ENCODE measurements around the gene SUSD2. TPM values are rescaled to one million over a fixed set of nuclear protein-coding genes. Genes with fewer than 3 reads are reported as not detected.

The SUSD2 gene
- total RNA-seq, 1 donor from 2014 or later = 4.5 TPM

- Mint-ChIP-seq H3K4me3 (ENCODE audit: unreplicated experiment) (no peak overlapping the region), H3K9me3 (ENCODE audit: unreplicated experiment) (no peaks in the 10 kb centered on the region), H3K27me3 (ENCODE audit: unreplicated experiment) (no peaks in the 10 kb centered on the region), H3K36me3 (ENCODE audit: unreplicated experiment) (no peaks in the 10 kb centered on the region), H3K27ac (ENCODE audit: unreplicated experiment) (no peak overlapping the region), H3K4me1 (ENCODE audit: unreplicated experiment) (peaks cover 17% of the 10 kb centered on the region)
- no peak for DNase-seq (ENCODE audit: extremely low spot score, unreplicated experiment)
- no peak for TF ChIP-seq CTCF (IDR thresholded peaks at IDR 0.05)
These were observed 2.9 kb downstream of the SUSD2 start for GRCh38 chr22:24184057-24184798.

GRCh38 chr22:24185001-24185500 is 3.8 kb downstream of the SUSD2 start:
- Mint-ChIP-seq H3K9me3 (ENCODE audit: unreplicated experiment) (no peaks in the 10 kb centered on the region), H3K27me3 (ENCODE audit: unreplicated experiment) (no peaks in the 10 kb centered on the region), H3K4me3 (ENCODE audit: unreplicated experiment) (no peak overlapping the region), H3K27ac (ENCODE audit: unreplicated experiment) (no peak overlapping the region), H3K4me1 (ENCODE audit: unreplicated experiment) (peaks cover 22% of the 10 kb centered on the region), H3K36me3 (ENCODE audit: unreplicated experiment) (no peaks in the 10 kb centered on the region)
- no peak for DNase-seq (ENCODE audit: extremely low spot score, unreplicated experiment)
- no peak for TF ChIP-seq CTCF (IDR thresholded peaks at IDR 0.05)

GRCh38 chr22:24185501-24186351 is 4.4 kb downstream of the SUSD2 start:
- H3K27ac Mint-ChIP-seq (ENCODE audit: unreplicated experiment) = no peak overlapping the region

GRCh38 chr22:24186352-24186740 is 5.1 kb downstream of the SUSD2 start:
- DNase-seq (ENCODE audit: extremely low spot score, unreplicated experiment) = peak; percentile 82
- Mint-ChIP-seq H3K4me3 (ENCODE audit: unreplicated experiment) (no peak overlapping the region), H3K9me3 (ENCODE audit: unreplicated experiment) (no peaks in the 10 kb centered on the region), H3K27me3 (ENCODE audit: unreplicated experiment) (no peaks in the 10 kb centered on the region), H3K4me1 (ENCODE audit: unreplicated experiment) (peaks cover 26% of the 10 kb centered on the region), H3K27ac (ENCODE audit: unreplicated experiment) (no peak overlapping the region), H3K36me3 (ENCODE audit: unreplicated experiment) (no peaks in the 10 kb centered on the region)
- no peak for TF ChIP-seq CTCF (IDR thresholded peaks at IDR 0.05)

More at GRCh38 chr22:24185501-24186351, 4.4 kb downstream of the SUSD2 start:
- Mint-ChIP-seq H3K4me1 (ENCODE audit: unreplicated experiment) (peaks cover 23% of the 10 kb centered on the region), H3K4me3 (ENCODE audit: unreplicated experiment) (no peak overlapping the region), H3K36me3 (ENCODE audit: unreplicated experiment) (no peaks in the 10 kb centered on the region), H3K9me3 (ENCODE audit: unreplicated experiment) (no peaks in the 10 kb centered on the region), H3K27me3 (ENCODE audit: unreplicated experiment) (no peaks in the 10 kb centered on the region)
- peak; percentile 82 for DNase-seq (ENCODE audit: extremely low spot score, unreplicated experiment)
- no peak for TF ChIP-seq CTCF (IDR thresholded peaks at IDR 0.05)

All from osteocyte (in vitro differentiated cells).